Fibroblast of the conjunctiva (primary cell): ENCODE data around the gene ZNF398.
"Not testable (repeated sequence)": the region's sequence is repeated elsewhere in the genome, so short reads cannot be mapped to it uniquely, and the experiment has no call there.

Experiments
- DNase-seq: peaks from one replicate; pipeline ENCODE4 v3.0.0-alpha.2; 2010; ENCODE audit warnings: low read depth

Gene ZNF398, protein sequence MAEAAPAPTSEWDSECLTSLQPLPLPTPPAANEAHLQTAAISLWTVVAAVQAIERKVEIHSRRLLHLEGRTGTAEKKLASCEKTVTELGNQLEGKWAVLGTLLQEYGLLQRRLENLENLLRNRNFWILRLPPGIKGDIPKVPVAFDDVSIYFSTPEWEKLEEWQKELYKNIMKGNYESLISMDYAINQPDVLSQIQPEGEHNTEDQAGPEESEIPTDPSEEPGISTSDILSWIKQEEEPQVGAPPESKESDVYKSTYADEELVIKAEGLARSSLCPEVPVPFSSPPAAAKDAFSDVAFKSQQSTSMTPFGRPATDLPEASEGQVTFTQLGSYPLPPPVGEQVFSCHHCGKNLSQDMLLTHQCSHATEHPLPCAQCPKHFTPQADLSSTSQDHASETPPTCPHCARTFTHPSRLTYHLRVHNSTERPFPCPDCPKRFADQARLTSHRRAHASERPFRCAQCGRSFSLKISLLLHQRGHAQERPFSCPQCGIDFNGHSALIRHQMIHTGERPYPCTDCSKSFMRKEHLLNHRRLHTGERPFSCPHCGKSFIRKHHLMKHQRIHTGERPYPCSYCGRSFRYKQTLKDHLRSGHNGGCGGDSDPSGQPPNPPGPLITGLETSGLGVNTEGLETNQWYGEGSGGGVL

DNA sequence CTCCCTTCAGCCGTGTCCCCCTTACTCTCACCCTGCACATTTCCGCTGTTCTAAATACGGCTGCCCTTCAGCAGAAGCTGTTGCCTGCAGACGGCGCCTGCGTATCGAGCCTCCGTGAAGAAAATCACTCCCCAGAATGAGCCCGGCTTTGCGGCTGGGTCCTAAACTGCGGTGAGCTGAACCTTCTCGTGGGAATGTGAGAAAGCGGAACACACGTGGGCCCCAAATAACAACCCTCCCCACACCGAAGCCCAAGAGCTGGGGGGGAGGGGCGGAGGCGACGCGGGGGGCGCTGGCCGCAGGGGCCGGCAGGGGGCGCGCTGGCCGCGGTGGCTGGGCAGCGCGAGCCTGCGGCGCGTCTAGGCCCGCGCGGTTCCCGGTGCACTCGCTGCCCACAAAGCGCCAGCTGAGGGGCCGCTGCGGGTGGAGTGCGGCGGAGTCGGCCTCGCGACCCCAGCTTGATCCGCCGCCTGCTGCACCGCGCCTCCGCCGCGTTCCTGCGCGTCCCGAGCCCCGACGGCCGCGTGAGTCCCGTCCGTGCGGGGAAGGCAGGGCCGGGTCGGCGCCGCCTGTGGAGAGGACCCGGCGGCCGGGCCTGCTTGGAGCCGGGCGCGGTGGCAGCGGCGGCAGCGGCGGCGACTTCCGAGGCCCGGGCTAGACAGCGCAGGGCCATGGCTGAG is at the start of gene ZNF398:
Gene ZNF398 (plus strand): TSS at position 382 of the 680 bp plus-strand sequence. CDS start 290 bp downstream, at position 672.
- no peak for DNase-seq

DNA sequence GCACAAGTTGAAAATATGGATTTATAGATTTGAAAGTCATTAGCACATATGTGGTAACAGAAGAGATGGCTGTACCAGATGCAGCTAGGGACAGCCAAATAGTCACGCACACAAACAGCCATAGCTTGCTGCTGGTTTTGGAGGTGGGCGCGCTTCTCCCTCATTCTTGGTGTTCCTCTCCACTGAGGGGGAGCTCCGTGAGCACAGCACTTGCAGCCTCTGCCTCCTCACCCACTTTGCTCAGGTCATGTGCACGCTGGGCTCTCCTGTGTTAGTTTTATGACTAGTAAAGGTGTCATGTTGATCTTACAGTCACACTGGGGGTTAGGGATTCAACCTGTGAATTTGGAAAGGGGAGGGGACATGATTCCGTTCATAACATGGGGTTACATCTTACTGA is 48.2 kb upstream of the ZNF398 start:
- no peak for DNase-seq

DNA sequence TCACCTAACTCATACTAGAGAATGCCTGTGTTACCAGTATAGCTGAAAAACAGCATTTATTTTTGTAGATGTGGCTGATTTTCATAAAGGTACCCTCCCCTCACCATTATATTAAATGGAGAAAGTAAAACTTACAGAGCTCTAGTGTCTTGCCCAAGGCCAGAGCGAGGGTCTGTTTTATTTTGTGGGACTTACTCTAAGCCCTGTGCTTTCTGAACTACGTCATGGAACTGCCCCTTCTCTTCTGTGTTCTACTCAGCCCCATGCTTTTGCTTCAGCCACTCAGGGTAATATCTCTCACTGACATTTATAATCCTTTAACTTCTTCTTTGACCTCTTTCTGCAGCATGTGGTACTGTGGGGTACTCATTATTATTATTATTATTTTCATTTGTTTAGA is 46.4 kb upstream of the ZNF398 start:
- DNase-seq = no peak

DNA sequence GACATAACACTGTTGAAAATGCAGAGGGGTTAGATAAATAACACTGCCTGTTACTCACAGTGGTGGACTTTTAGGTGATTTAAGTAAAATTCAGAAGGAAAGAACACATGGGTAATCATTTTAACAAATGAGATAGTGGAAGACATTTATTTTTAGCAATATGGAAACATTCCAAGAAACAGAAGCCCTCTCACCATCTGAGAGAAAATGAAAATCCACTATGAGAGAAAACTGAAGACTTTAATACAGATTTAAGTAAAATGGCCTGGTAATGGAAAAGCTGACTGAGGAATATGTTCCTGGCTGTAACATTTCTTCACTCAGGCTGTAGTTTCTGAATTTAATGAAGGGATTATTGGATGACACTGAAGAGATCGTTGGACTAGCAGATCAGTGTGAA is 44.6 kb upstream of the ZNF398 start:
- DNase-seq = no peak

DNA sequence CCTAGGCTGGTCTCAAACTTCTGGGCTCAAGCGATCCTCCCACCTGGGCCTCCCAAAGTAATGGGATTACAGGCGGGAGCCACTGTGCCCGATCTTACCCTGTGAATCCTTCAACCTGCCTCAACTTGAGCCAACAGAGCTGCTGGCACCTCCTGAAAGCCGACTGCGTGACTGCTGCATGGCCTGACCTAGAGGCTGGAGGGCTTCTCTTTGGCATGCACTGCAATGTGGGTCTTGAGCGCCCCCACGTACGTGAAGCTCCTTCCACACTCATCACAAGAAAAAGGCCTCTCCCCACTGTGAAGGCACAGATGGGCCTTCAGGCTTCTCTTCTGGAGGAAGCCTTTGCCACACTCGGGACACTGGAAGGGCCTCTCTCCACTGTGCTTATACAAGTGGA is 43.8 kb upstream of the ZNF398 start:
- DNase-seq = no peak

DNA sequence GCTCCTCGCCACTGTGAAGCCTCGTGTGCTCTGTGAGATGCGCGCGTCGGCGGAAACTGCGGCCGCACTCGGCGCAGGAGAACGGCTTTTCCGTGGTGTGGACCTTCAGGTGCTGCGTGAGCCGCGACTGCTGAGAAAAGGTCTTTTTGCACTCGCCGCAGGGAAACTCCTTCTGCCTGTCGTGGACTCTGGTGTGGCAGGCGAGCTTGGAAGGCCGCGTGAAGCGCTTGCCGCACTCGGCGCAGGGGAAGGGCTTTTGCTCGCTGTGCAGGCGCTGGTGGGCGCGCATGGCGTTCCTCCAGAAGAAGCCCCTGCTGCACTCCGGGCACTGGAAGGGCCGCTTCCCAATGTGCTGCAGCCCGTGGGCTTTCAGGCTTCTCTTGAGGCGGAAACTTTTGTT is 43.0 kb upstream of the ZNF398 start:
- DNase-seq = no peak

DNA sequence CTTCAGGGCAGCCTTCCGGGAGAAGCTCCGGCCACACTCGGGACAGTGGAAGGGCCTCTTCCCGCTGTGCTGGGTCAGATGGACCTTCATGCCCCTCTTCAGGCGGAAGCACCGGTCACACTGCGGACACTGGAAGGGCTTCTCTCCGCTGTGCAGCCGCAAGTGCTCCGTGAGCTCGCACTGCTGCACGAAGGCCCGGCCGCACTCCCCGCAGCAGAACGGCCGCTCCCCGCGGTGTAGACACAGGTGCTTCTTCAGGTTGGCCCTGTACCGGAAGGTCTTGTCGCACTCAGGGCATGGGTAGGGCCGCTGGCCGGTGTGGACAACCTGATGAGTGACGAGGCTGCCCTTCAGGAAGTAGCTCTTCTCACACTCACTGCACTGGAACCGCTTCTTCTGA is 42.5 kb upstream of the ZNF398 start:
- no peak for DNase-seq

DNA sequence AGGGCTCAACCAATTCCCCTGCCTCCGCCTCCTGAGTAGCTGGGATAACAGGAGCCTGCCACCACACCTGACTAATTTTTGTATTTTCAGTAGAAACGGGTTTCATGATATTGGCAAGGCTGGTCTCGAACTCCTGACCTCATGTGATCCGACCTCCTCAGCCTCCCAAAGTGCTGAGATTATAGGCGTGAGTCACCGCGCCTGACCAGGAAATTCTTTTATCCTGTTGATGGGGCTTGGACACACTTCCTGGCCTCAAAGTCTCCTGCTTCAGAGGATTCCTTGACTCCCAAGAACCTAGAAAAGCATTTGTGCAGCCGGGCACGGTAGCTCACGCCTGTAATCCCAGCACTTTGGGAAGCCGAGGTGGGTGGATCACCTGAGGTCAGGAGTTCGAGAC is 37.3 kb upstream of the ZNF398 start:
- DNase-seq = no peak

DNA sequence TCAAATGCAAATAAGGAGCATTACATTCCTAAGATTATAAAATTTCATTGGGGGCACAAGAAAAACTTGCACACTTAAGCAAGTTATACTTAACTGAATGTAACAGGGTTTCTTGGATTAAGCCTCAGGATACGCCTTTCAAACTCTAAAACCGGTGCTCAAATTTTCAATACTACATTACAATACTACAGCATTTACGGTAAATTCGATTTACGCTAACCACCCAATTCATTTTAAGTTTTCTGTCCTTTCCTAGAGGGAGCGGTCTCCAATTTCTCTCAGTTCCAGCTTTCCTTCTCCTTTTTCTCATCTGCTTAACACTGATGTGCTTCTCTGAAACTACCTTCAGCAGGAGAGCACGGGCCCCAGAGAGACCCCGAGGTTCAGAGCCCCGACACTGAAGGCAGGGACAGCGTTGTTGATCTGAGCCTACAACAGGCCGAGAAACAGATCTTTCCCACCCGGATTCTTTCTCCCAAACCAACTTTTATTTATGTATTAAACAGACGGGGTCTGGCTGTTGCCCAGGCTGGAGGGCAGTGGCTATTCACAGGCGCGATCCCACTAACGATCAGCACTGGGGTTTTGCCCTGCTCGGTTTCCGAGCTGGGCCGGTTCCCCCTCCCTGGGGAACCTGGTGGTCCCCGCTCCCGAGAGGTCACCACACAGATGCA is 21.9 kb upstream of the ZNF398 start:
- DNase-seq = no peak

DNA sequence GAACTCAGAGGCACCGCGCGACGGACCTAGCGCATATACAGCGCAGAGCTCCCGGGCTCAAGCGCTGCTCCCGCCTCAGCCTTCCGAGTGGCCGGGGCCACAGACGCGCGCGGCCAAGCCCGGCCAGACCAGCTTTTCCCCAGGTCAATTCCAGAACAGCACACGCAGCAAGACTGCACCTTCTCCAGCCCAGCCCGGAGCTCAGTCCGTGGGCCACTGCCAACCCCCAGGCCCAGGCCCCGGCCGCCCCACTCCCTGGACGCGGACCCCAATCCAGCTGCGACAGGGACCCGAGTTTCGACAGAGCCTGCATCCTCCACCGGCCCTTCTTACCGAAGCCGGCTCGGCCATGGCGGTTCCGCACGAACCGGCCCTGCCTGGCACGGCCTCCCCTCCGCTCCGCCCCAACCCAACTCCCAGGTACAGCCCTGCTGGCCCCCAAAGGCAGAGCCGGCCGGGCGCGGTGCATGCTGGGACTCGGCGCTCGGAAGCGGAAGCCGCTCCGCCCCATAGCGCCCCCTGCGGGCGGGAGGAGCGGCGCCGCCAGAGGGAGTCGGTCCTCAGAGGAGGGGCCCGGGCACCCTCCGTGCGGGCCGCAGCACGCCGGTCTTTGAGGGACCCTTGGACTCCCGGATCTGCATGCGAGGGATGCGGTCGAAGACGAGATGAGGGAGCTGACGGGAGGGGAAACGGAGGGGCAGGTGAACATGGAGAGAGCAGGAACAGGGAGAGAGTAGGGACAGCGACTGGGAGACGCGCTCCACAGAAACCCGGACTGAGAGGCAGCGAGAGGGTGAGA is 21.2 kb upstream of the ZNF398 start, which contains the start of gene ZNF425:
Gene ZNF425 (minus strand): TSS at position 462 of the 799 bp plus-strand sequence. CDS start 111 bp downstream, at position 351.
- peak; percentile 84 for DNase-seq

DNA sequence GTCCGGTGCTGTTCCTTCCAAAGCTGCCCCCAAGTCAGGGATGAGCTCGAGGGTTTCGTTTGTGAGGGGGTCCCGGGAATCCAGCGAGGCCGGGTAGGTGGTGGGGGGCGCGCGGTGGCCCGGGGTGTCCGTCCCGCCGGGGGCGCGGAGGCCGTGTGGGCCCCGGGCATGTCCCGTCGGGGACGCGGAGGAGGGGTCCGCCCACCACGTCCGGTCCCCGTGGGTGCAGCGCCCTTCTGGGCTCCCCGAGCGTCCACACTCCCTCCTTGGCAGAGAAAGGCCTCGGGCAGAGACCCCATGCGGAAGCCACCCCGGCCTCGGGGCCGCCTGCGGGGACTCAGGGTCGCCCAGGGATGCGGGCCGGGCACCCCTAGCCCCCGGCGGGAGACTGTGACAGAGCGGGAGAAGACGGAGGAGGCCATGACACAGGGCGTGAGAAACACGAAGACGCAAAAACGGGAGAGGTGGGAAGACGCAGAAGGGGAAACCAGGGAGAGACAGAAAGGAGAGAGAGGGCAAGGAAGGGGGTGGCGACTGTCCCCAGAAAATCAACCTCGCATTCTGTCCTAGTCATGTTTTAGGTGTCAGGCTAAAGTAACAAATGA is 20.5 kb upstream of the ZNF398 start:
- DNase-seq = no peak

DNA sequence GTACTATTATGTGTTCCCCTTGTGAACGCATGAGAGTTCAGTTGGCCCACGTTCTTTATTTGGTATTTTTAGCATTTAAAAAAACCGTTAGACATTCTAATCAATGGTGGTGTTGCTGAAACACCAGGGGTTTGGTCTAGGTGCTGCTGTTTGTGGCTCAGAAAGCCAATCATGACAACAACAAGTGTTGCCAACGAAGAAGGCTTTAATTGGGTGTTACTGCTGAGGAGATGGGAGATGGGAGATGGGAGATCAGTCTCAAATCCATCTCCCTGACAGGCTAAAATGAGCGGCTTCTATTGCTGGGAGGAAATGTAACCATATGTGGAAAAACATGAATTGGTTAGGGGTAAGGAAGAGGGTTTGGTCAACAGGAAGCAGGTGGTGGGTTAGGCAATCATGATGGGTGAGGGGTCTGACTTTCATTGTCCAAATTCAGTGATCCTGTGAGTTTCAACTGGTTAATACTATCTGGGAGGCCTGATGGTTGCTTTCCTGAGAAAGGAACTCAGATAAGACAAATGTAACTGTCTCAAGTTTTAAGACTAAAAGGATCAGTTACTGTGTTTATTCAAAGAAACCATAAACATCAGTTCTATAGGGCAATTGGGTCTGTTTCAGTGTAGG is 16.6 kb upstream of the ZNF398 start:
- DNase-seq = no peak

DNA sequence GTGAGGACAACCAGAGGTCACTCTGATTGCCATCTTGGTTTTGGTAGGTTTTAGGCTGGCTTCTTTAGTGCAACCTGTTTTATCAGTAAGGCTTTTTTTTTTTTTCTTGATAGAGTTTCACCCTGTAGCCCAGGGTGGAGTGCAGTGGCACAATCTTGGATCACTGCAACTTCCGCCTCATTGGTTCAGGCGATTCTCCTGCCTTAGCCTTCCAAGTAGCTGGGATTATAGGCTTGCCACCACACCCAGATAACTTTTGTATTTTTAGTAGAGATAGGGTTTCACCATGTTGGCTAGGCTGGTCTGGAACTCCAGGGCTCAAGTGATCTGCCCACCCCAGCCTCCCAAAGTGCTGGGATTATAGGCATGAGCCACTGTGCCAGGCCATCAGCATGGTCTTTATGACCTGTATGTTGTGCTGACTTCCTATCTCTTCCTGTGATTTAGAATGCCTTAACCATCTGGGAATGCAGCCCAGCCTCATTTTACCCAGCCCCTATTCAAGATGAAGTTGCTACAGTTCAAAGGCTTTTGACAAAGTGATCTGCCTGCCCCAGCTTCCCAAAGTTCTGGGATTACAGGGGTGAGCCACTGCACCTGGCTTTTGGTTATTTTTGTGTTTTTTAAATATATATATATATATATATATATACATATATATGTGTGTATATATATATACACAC is 14.1 kb upstream of the ZNF398 start:
- DNase-seq = no peak

DNA sequence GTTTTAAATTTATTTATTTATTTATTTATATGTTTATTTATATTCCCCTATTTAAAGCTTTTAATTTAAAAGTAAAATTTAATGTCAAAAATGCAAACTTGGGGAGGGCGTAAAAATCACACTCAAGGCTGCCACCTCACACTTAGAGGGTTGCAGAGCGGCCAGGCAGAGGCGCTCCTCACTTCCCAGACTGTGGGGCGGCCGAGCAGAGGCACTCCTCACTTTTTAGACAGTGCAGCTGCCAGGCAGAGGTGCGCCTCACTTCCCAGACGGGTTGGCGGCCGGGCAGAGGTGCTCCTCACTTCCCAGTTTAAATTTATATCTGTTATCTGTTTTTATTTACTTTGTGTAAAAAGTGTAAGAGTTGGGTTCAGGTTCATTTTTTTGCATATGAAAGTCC is 11.1 kb upstream of the ZNF398 start:
- DNase-seq = no peak

DNA sequence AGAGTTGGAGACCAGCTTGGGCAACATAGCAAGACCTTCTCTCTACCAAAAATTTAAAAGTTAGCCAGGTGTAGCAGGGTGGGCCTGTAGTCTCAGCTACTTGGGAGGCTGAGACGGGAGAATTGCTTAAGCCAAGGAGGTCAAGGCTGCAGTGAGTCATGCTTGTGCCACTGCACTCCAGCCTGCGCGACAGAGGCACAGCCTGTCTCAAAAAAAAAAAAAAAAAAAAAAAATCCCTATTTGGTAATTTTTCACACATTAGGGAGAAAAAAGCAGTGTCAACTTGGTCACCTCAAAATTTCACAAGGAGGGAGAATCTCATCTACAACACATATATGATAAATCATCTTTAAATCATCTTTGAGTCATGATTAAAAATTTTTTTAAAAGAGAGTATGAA is 6.4 kb upstream of the ZNF398 start:
- DNase-seq = no peak

DNA sequence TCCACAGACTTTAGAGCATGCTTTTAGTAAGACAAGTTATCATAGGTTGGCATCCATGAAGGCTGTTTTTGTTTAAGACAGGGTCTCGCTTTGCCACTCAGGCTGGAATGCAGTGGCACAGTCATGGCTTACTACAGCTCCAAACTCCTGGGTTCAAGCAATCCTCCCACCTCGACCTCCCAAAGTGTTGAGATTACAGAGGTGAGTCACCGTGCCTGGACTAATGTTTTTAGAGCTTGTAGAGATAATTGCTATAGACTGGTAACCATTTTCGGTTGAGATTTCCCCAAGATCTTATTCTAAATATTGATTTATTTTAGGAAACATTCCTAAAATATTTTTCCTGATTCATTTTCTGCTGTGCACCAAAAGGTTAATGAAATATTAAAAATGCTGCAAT is 5.4 kb upstream of the ZNF398 start:
- no peak for DNase-seq

DNA sequence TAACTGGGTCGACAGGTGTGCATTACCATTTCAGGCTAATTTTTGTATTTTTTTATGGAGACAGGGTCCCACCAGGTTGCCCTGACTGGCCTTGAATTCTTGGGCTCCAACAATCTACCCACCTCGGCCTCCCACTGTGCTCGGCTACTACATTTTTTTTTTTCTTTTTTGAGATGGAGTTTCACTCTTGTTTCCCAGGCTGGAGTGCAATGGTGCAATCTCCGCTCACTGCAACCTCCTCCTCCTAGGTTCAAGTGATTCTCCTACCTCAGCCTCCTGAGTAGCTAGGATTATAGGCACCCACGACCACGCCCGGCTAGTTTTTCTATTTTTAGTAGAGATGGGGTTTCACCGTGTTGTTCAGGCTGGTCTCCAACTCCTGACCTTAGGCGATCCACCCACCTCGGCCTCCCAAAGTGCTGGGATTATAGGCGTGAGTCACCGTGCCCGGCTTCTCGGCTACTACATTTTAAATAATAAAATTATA is 2.8 kb upstream of the ZNF398 start:
- DNase-seq = not testable (repeated sequence)

DNA sequence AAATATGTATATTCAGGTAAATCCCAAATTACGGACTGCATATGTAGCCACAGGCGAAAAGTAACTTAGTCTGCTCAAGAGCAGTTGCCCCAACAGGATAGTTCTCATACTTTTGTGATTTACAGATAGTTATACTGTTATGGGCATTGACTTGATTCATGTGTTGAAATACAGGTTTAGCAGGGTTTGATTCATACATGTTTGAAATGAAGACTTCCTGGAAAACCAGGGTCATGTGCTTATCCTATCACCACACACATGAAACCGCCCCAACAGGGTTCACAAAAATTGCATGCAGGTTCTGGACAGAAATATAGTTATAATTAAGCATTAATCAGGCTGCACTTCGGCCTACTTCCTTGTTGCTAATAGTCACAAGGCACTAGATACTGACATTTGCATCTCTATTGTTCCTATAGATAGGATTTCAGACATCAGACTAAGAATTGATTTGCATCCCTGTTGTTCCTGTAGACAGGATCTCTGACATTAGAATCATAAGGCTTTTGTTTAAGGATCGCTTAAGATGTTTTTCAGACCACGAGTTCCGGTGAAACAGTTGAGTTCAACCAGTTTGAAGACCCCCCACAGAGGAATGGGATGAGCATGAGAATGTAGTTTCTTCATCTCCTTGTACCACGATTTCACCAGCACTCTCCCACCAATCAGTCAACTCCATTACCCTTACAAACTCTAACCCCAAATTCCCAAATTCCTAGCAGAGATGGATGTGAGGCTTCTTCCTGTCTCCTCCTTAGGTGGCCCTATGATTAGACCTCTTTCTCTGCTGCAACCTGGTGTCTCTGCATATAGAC is 2.0 kb upstream of the ZNF398 start:
- no peak for DNase-seq
